H9 (cell line): Measurements from ENCODE around the gene RAB3C. TPM values are rescaled to one million over a fixed set of nuclear protein-coding genes. Genes with fewer than 3 reads are reported as not detected.

Experiments
- DNase-seq: peaks from one replicate; pipeline ENCODE4 v3.0.0-alpha.2; 2017
- H2AFZ ChIP-seq: one replicate; pipeline ENCODE4 v1.6.1; 2013; ENCODE audit warnings: mild to moderate bottlenecking, low read length, control low read depth, moderate library complexity
- H2AK5ac ChIP-seq: 2 replicates; pipeline ENCODE4 v1.6.1; 2013; ENCODE audit warnings: low read length, control low read depth, mixed read lengths; ENCODE audit not compliant: insufficient read length
- H2BK120ac ChIP-seq: one replicate; pipeline ENCODE4 v1.6.1; 2013; ENCODE audit warnings: low read depth, mild to moderate bottlenecking, low read length, control low read depth, inconsistent platforms; ENCODE audit not compliant: poor library complexity, severe bottlenecking
- H2BK12ac ChIP-seq: 2 replicates; pipeline ENCODE4 v1.6.1; 2013; ENCODE audit warnings: low read length, control low read depth, mixed read lengths, low read depth; ENCODE audit not compliant: insufficient read length
- H2BK15ac ChIP-seq: 2 replicates; pipeline ENCODE4 v1.6.1; 2013; ENCODE audit warnings: low read depth, low read length, control low read depth
- H2BK20ac ChIP-seq: one replicate; pipeline ENCODE4 v1.6.1; 2013; ENCODE audit warnings: low read depth, mild to moderate bottlenecking, low read length, control low read depth, inconsistent platforms; ENCODE audit not compliant: poor library complexity, severe bottlenecking
- H2BK5ac ChIP-seq: 2 replicates; pipeline ENCODE4 v1.6.1; 2013; ENCODE audit warnings: low read length, control low read depth, mixed read lengths; ENCODE audit not compliant: insufficient read length
- H3K14ac ChIP-seq: 2 replicates; pipeline ENCODE4 v1.6.1; 2013; ENCODE audit warnings: low read length, control low read depth; ENCODE audit not compliant: insufficient read depth
- H3K18ac ChIP-seq: 2 replicates; pipeline ENCODE4 v1.6.1; 2013; ENCODE audit warnings: low read depth, mild to moderate bottlenecking, mixed read lengths, low read length, control low read depth; ENCODE audit not compliant: insufficient read length
- H3K23ac ChIP-seq: 2 replicates; pipeline ENCODE4 v1.6.1; 2013; ENCODE audit warnings: low read length, control low read depth, mixed read lengths, low read depth; ENCODE audit not compliant: insufficient read length
- H3K23me2 ChIP-seq: 2 replicates; pipeline ENCODE4 v1.6.1; 2013; ENCODE audit warnings: low read depth, mild to moderate bottlenecking, mixed read lengths, low read length, control low read depth; ENCODE audit not compliant: insufficient read length, poor library complexity, severe bottlenecking
- H3K27ac ChIP-seq: 2 replicates; pipeline ENCODE4 v1.5.1; 2013; ENCODE audit warnings: low read length, control low read depth, mixed read lengths, low read depth; ENCODE audit not compliant: insufficient read length
- H3K27me3 ChIP-seq: 2 replicates; pipeline ENCODE4 v1.6.1; 2013; ENCODE audit warnings: low read length, control low read depth, inconsistent platforms; ENCODE audit not compliant: insufficient read depth
- H3K4ac ChIP-seq: 2 replicates; pipeline ENCODE4 v1.6.1; 2013; ENCODE audit warnings: low read depth, mild to moderate bottlenecking, control low read depth, inconsistent platforms, low read length, moderate library complexity
- H3K4me1 ChIP-seq: 2 replicates; pipeline ENCODE4 v1.6.1; 2013; ENCODE audit warnings: low read length, control low read depth, inconsistent platforms; ENCODE audit not compliant: insufficient read depth
- H3K4me2 ChIP-seq: 2 replicates; pipeline ENCODE4 v1.6.1; 2013; ENCODE audit warnings: low read length, control low read depth, mixed read lengths; ENCODE audit not compliant: insufficient read length, insufficient read depth
- H3K56ac ChIP-seq: 2 replicates; pipeline ENCODE4 v1.6.1; 2013; ENCODE audit warnings: low read depth, mild to moderate bottlenecking, mixed read lengths, low read length, control low read depth; ENCODE audit not compliant: insufficient read length
- H3K79me1 ChIP-seq: 2 replicates; pipeline ENCODE4 v1.6.1; 2013; ENCODE audit warnings: low read depth, mild to moderate bottlenecking, moderate library complexity, low read length, control low read depth, inconsistent platforms; ENCODE audit not compliant: insufficient read depth, poor library complexity, severe bottlenecking
- H3K79me2 ChIP-seq: 2 replicates; pipeline ENCODE4 v1.6.1; 2013; ENCODE audit warnings: low read length, control low read depth, inconsistent platforms; ENCODE audit not compliant: insufficient read depth
- H3K9ac ChIP-seq: 2 replicates; pipeline ENCODE4 v1.6.1; 2013; ENCODE audit warnings: low read length, control low read depth, mixed read lengths; ENCODE audit not compliant: insufficient read length; ENCODE audit errors: extremely low read depth
- H3K9me3 ChIP-seq: one replicate; pipeline ENCODE4 v1.6.1; 2013; ENCODE audit warnings: low read depth, low read length, inconsistent platforms; ENCODE audit not compliant: control insufficient read depth
- H3T11ph ChIP-seq: one replicate; pipeline ENCODE4 v1.6.1; 2013; ENCODE audit warnings: mild to moderate bottlenecking, low read length, control low read depth, inconsistent platforms
- H4K20me1 ChIP-seq: one replicate; pipeline ENCODE4 v1.6.1; 2013; ENCODE audit not compliant: control insufficient read depth, insufficient read length, insufficient read depth
- H4K5ac ChIP-seq: 2 replicates; pipeline ENCODE4 v1.6.1; 2013; ENCODE audit warnings: low read depth, mild to moderate bottlenecking, mixed read lengths, low read length, control low read depth; ENCODE audit not compliant: insufficient read length
- H4K8ac ChIP-seq: replicated peaks from 2 replicates; pipeline ENCODE4 v1.6.1; 2013; ENCODE audit warnings: low read length, control low read depth, mixed read lengths, low read depth; ENCODE audit not compliant: insufficient read length
- H4K91ac ChIP-seq: 2 replicates; pipeline ENCODE4 v1.6.1; 2013; ENCODE audit warnings: low read depth, mild to moderate bottlenecking, moderate library complexity, mixed read lengths, low read length, control low read depth; ENCODE audit not compliant: insufficient read length
- H3K27ac Mint-ChIP-seq, 3 experiments: 2 replicates in 2 of 3; 3 replicates in 1 of 3; pipeline ENCODE4 v1.8.0; 2020 to 2021; ENCODE audit warnings: mixed read lengths in 3 of 3, mild to moderate bottlenecking in 1 of 3, moderate library complexity in 1 of 3
- H3K27me3 Mint-ChIP-seq: 2 replicates; pipeline ENCODE4 v1.8.0; 2021; ENCODE audit warnings: low read depth, mild to moderate bottlenecking, moderate library complexity, mixed read lengths
- H3K36me3 Mint-ChIP-seq, 3 experiments: 2 replicates in 2 of 3; 3 replicates in 1 of 3; pipeline ENCODE4 v1.8.0; 2020 to 2021; ENCODE audit warnings: low read depth in 3 of 3, mixed read lengths in 3 of 3; ENCODE audit not compliant: insufficient read depth in 1 of 3
- H3K4me1 Mint-ChIP-seq, 2 experiments: 2 replicates each; pipeline ENCODE4 v1.8.0; 2020; ENCODE audit warnings: mixed read lengths in 2 of 2
- H3K4me3 Mint-ChIP-seq, 2 experiments: 2 replicates in 1 of 2; 3 replicates in 1 of 2; pipeline ENCODE4 v1.8.0; 2020 to 2021; ENCODE audit warnings: mild to moderate bottlenecking in 2 of 2, mixed read lengths in 2 of 2, moderate library complexity in 1 of 2
- H3K9me3 Mint-ChIP-seq, 2 experiments: 2 replicates in 1 of 2; 3 replicates in 1 of 2; pipeline ENCODE4 v1.8.0; 2020; ENCODE audit warnings: mild to moderate bottlenecking in 2 of 2, mixed read lengths in 2 of 2, moderate library complexity in 1 of 2
- CTCF ChIP-seq: fragments of 200-600 bp; sonication (generic); conservative IDR thresholded peaks from 3 replicates; pipeline ENCODE4 v1.8.0; 2021; ENCODE audit warnings: antibody characterized with exemption, mild to moderate bottlenecking
- WGBS: extraction: QIAGEN DNeasy Blood & Tissue Kit; methylation state at CpG from one replicate; pipeline ENCODE4 v1.1.7; 2013; ENCODE audit warnings: missing lambda C conversion rate, low lambda C conversion rate, mixed read lengths; ENCODE audit not compliant: insufficient read length; ENCODE audit errors: extremely low coverage; 5-methylcytosine and 5-hydroxymethylcytosine counted together
- total RNA-seq: library from RNA; stranded (reverse); gene quantifications from 2 replicates; pipeline ENCODE4 v1.2.1, GENCODE V29; 2021

The RAB3C gene
- total RNA-seq, 1 experiment from 2014 or later: 16.3 TPM

DNA sequence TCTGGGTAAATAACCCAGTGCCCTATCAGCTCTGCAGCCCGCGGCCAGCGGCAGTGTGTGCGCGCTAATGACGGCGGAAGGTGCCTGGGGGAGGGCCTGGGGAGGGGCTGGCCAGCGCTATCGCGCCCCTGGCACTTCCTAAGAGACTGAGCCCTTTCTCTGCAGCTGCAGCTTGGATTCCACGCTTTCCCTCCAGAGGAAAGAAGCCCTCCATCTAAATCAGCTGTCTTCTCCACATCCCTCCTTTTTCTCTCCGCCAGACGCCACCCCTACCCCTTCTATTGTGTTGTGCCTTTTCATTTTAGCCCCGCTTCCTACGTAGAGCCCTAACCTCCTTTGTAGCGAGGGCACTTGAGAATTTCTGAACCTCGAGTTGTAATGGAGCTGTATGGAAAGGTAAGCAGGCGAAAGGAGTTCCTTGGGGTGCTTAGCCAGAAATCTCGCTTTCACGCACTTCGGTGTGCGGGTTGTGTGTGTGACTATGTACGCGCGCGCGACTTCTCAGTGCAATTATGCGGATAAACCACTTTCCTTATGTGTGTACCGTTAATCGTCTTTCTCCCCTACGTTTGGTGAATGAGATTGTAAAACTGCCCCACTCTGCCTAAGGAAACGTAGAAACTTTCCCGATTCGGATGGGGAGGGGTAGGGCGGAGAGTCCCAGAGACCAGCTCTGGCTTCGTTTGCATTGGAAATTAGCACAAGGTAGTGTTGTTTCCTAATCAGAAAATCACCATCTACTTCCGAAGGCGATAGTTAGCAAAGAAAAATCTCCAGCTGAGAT, 664 bp upstream of the RAB3C start:
- Histone ChIP-seq H4K20me1 (no peaks in the 10 kb centered on the region), H3K14ac (no peak overlapping the region), H3K79me2 (no peaks in the 10 kb centered on the region), H2BK12ac (no peak overlapping the region), H3K27me3 (no peaks in the 10 kb centered on the region), H4K8ac (no peak overlapping the region), H3K23ac (no peak overlapping the region), H3K4me2 (peak overlapping the region; percentile 91), H3K56ac (no peak overlapping the region), H2AFZ (peak overlapping the region; percentile 57), H3K79me1 (no peaks in the 10 kb centered on the region), H2BK15ac (no peak overlapping the region), H2BK120ac (no peak overlapping the region), H4K5ac (no peak overlapping the region), H2BK20ac (no peak overlapping the region), H3K4me1 (no peaks in the 10 kb centered on the region), H3T11ph (no peak overlapping the region), H2AK5ac (no peak overlapping the region), H3K9me3 (no peaks in the 10 kb centered on the region), H3K9ac (peak overlapping the region; percentile 58), H3K23me2 (peaks cover 11% of the 10 kb centered on the region), H4K91ac (no peak overlapping the region), H3K4ac (no peak overlapping the region), H2BK5ac (no peak overlapping the region), H3K27ac (no peak overlapping the region), H3K18ac (no peak overlapping the region)
- WGBS: no CpG with 5 or more reads among the region's 38 CpGs
- peaks cover 35% of the 10 kb centered on the region for H3K27me3 Mint-ChIP-seq
- peak overlapping the region; percentile 95 to 97 for H3K4me3 Mint-ChIP-seq
- peak overlapping the region; percentile 68 to 92 (median 85) for H3K27ac Mint-ChIP-seq
- peaks cover 12 to 15% of the 10 kb centered on the region in 2 experiments for H3K4me1 Mint-ChIP-seq
- TF ChIP-seq CTCF: no peak
- no peaks in the 10 kb centered on the region for H3K36me3 Mint-ChIP-seq
- no peaks in the 10 kb centered on the region for H3K9me3 Mint-ChIP-seq
- DNase-seq: peak; percentile 56
